Measurements from ENCODE around the gene SPCS2.
A peak's percentile ranks its signal among the peaks of the same experiment; 100 is the strongest.

SPCS2 gene

DNA sequence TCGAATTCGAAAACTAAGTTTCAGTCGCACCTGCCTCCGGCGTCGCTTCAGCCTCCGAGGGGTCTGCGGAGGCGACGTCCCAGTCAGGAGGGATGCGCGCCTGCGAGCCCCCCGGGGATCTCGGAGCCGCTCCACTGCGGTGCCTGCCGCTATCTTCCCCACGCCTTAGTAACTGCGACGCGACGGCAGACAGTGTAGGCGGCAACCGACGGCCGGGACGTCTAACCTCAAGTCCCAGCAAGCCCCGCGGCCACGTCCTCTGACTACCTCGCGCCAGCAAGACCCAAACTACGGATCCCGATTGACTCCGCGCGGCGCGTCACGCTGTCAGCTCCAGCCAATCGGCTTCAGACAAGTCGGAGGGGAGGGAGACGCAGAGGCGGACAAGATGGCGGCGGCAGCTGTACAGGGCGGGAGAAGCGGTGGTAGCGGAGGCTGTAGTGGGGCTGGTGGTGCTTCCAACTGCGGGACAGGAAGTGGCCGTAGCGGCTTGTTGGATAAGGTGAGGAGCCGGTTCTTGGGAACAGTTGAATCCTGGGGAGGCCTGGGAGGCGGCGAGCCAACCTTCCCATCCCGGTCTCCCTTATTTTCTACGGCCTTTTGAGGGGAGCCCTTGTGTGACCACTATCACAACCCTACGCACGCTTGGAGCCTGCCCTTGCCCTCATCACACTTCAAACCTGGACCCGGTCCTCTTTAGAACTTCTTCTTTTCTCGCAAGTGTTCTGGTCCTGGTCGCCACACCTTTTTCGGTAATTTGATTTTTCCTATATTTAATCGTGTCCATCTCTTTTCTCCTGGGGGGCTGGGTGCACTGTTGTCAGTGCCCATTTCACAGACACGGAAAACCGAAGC, at the start of gene SPCS2, which contains the start of gene XRRA1:
Gene SPCS2 (plus strand): TSS at position 369 of the 855 bp plus-strand sequence. CDS start 20 bp downstream, at position 389.
Gene XRRA1 (minus strand): TSS at position 194 of the 855 bp plus-strand sequence. CDS start 8,213 bp downstream, outside the sequence.
- DNase-seq (ENCODE audit: insufficient read length, low spot score), result peak; percentile 99
- FAIRE-seq, result peak; percentile 100

DNA sequence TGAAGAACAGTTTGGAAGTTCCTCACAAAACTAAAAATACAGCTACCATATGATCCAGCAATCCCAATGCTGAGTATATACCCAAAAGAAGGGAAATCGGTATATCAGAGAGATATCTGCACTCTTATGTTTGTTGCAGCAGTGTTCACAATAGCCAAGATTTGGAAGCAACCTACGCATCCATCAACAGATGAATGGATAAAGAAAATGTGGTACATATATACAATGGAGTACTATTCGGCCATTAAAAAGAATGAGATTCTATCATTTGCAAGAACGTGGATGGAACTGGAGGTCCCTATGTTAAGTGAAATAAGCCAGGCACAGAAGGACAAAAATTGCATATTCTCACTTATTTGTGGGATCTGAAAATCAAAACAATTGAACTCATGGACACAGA, 46.7 kb upstream of the SPCS2 start:
- FAIRE-seq (no peak), DNase-seq (ENCODE audit: insufficient read length, low spot score) (no peak)

DNA sequence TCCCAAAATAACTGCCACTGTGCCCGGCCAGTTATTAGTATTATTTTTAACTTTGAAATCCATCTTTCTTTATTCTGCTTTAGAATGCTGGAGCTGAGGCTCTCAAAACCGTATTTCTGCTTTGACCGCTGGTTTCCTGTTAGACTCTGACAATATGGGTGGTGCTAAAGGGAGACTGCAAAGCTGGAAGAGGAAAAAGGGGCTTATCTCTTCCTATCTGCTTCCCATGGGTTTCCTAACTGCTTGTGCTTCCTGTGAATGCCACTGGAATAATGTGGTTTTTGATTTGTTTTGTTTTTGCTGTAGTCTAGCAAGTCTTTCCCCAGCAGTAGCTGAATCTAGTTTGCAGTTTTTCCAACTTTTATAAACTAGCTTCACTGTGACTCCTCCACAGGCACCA, 43.7 kb upstream of the SPCS2 start:
- FAIRE-seq (no peak), DNase-seq (ENCODE audit: insufficient read length, low spot score) (no peak)

DNA sequence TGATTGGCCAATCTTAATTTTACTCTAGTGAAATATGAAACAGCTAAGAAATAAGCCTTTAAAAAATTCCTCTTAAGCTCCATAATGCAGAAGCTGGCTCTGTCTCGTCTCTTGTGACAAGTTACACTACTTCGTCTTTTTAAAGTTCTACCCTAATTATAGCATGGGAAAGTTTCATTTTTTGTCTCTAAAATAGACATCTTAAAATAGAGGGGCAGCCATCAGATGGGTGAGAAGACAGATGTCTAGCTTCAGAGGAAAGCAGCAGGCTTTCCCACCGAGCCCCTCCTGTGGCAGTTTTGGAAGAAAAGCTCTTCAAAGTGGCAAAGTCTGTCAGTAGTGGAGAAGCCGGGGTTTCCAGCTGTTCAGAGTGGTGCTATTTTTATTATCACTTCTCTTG, 39.7 kb upstream of the SPCS2 start:
- FAIRE-seq, result no peak
- DNase-seq (ENCODE audit: insufficient read length, low spot score), result no peak

DNA sequence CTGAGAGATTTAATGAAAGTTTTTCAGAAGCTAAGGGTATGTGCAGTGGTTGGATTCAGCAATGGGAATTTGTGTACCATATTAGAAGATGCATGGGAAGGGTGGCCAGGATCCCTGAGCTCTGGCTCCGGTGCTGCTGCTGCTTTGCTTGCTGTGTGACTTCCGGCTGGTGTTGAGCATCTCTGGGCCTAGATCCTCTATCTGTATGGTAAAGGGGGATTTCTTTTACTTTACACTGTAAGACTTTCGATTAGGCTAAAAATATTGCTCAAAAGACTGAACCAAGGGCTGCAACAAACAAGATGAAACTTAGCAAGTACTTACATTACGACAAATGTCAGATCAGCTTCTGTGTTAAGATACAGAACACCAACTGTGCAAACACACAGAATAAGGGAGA, 39.3 kb upstream of the SPCS2 start:
- FAIRE-seq (no peak), DNase-seq (ENCODE audit: insufficient read length, low spot score) (no peak)

DNA sequence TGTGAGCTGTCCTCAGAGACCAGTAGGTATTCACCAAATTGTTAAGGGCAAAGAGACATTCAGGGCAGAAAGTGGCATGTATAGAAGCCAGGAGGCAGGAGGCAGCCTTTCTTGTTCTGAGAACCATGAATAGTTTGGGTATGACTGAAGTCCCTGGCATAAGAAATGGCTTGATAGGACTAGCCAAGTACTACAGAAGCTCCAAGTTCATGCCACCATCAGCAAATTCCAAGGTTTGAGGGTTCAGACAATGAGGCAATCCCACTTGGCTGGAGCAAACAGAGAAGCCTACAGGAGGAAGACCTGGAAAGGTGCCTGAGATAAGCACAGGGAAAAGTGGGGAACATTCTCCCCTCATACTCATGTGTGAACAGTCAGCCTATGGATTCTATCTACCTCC, 25.9 kb upstream of the SPCS2 start:
- no peak for DNase-seq (ENCODE audit: insufficient read length, low spot score)
- no peak for FAIRE-seq

DNA sequence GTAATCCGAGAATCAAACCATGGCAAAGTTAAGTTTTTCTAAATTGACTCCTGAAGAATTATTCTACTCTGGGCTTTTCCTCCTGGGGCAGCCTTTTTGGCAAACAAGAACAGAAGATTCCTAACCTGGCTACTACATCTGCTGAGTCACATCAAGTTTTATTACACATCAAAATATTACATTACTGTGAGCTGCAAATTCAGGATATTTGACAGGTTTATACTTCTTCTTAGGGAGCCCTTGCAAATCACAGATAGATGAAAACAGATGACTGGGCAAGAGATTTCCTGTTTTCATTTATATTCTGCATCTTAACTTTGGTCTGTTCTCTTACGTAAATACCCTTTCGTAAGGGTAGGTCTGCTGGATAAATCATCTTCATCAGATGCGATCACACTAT, 23.8 kb upstream of the SPCS2 start:
- DNase-seq (ENCODE audit: insufficient read length, low spot score) (no peak), FAIRE-seq (no peak)

DNA sequence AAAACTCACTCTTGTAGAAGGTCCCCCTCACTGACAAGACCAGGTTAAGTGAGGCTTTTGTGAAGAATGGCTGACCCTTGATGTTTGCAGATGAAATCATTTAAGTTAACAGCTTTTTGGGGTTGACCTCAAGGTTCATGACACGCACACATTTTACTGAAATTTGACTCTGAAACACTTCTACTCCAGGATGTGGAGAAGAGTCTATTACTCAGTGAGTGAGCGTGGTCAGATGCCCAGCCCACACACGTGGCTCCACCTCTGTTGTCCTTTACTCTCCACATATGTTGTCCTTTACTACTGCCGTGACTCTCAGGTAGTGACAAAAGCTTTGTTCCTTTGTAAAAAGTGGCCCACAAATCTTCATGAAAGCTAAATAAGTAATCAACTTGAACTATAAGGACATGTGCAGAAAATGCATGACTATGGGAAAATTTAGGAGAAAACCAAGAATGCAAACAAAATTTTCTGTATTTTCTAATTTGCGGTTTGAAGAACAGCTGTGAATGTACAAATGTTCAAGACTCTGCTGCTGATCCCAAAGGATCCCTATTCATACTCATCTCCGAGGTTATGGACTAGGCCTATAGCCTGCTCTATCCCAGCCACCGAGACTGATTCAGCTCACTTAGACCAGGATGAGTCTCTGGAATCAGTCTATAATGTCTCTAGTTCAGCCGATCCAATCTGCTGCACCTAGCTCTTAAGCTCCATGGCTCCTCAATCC, 22.6 kb upstream of the SPCS2 start:
- FAIRE-seq (no peak), DNase-seq (ENCODE audit: insufficient read length, low spot score) (no peak)

DNA sequence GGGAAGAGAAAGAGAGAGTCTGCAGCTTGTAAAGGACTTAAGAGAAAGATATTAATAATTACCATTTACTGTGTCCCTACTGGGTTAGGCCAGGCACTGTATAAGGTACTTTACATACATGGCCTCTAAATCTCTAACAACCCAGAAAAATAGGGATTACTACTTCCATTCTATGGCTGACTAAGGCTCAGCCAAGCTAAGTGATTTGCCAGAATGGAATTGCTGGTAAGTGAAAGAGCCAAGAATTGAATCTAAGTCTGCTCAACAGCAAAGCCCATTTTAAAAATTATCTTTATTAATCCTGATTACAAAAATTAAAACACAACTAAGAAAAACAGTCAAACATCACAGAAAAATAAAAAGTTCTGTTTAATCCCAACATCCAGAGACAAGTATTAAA, 21.6 kb upstream of the SPCS2 start:
- FAIRE-seq (no peak), DNase-seq (ENCODE audit: insufficient read length, low spot score) (no peak)

DNA sequence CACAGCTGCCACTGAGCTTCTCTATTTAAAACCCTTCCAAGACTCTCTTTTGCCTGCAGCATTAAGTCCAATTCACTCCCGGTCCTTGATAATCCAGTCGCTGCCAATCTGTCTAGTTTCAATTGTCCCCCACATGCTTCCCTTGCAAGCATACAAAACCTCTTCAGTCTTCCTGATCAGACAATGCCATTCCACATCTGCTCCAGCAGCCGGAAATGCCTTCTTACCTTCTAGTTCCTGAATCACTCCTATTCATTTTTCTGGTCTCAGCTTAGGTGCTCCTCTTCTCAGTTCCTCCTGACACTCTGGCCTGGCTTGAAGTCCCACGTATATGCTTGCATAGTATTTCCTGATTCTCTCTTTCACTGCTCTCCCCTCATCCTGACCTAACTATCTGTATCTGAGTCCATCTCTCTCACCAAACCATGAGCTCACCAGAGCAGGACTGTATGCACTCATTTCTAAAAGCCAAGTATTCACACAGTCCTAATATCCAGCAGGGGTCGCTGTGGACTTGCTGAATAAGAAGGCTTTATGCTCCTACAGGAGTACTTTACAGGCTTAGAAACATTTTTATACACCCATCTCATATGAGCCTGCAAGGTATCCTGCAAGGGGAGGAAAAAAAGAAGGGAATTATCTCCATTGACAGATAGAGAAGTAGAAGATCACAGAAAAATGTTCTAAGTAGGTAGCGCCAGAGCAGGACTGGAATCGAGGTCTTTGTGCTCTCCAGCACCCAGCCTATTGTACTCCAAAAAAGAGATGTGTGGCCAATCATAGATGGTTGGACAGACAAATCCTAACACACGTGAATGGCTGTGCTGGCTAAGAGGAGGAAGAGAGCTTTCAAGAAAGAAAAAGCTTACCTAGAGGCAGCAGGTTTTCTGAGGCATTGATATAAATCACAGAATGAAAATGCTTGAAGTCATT, 19.4 kb upstream of the SPCS2 start:
- FAIRE-seq (no peak), DNase-seq (ENCODE audit: insufficient read length, low spot score) (peak; percentile 65)

DNA sequence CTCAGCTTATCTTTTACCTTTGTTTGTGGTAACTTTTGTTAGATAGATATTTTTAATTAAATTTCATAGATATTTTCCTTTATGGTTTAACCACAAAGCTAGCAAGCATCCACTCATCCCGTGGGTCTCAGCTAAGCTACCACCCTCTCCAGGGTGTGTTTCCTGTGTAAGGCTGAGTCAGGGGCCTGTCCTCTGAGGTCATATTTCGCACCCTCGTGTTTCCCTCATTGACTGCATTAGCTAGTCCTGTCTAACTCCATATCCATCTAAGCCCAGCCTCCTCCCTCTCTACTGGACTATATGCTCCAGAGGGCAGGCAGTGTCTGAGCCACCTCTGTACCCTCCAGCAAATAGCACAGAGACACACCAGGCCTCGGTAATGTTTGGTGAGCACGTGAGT, 16.9 kb upstream of the SPCS2 start:
- no peak for FAIRE-seq
- DNase-seq (ENCODE audit: insufficient read length, low spot score), result no peak

DNA sequence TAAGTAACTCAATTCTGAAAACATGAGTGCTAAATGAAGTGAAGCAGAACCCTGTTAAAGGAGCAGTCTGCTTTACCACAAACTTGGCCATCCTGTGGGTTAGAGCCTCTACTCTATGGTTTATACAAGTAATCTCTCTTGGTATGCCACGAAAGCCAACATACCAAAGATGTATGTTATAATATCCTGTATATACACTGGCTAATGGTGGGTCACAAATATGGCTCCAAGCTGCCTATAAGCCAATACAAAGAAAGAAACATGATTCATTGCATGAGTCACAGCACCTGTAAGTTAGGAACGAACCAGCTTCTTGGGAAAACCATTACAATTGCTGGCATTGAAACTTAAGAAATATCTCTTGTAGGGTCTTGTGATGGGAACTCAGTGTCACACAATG, 16.3 kb upstream of the SPCS2 start:
- no peak for DNase-seq (ENCODE audit: insufficient read length, low spot score)
- FAIRE-seq, result no peak

DNA sequence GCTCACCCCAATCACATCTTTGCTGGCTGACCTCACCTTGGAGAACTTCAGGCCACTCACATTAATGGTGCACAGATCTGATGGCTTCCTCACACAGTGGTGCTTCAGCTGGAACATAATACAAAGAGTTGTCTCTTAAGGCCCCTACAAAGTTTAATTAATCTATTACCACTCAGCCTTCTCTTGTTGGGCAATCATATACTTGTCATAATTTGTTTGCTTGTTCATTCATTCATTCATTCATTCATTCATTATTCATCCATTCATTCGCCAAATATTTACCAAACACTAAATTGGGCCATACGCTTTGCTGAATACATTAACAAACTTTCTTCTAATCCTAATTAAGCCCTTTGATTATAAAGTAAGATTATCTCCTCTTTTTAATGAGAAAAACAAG, 15.3 kb upstream of the SPCS2 start:
- FAIRE-seq (no peak), DNase-seq (ENCODE audit: insufficient read length, low spot score) (no peak)

DNA sequence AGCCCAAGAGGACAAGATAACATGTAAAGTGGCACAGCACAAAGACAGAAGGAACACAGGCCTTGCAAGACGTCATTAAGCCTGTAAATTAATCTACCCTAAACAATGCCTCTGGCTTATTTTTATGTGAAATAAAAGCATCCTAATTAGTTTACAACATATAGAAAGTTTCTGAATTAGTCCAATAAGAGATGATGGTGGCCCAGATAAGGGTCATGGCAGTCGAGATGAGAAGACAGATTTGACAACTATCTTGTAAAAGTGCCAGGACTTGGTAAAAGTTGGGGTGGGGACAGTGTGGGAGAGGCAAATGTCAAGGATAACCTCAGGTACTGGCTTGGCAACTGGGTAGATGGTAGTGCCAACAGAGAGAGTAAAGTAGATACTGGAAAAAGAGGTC, 13.8 kb upstream of the SPCS2 start:
- DNase-seq (ENCODE audit: insufficient read length, low spot score) (no peak), FAIRE-seq (no peak)

DNA sequence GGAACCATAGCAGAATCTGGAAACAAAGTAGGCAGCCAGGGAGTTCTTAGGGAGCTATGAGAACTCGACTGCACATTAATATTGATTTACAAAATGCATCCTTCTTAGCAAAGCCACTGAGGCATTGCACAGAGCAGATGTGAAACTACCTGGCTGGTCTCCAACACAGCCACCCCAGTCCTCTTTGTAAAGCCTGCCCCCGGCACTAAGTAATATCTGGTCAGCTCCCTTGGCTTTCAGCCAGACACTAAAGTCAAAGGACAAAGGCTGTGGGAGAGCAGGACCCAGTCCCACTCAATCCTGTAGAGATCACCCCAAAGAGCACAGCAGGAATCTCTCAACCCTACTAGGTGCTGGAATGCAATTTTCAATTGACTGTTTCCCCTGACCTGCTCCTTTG, 13.0 kb upstream of the SPCS2 start:
- DNase-seq (ENCODE audit: insufficient read length, low spot score), result no peak
- FAIRE-seq, result no peak

DNA sequence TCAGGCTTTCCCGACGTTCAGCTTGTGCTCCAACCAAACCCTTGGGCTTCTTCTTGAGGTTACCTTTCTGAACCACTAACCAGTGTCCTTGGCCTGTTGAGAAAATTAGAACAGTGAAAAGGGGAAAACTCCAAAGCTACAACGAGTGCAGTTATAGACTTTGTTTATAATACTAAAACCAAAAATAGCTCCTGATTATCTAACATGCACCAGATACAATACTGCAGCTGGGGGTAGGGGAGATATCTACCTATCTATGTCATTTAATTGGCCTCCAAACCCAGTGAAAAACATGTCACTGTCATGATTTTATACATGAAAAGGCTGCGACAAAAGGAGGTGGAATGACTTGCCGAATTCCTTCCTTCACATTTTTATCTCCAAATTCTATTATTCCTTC, 12.1 kb upstream of the SPCS2 start:
- FAIRE-seq, result no peak
- no peak for DNase-seq (ENCODE audit: insufficient read length, low spot score)

DNA sequence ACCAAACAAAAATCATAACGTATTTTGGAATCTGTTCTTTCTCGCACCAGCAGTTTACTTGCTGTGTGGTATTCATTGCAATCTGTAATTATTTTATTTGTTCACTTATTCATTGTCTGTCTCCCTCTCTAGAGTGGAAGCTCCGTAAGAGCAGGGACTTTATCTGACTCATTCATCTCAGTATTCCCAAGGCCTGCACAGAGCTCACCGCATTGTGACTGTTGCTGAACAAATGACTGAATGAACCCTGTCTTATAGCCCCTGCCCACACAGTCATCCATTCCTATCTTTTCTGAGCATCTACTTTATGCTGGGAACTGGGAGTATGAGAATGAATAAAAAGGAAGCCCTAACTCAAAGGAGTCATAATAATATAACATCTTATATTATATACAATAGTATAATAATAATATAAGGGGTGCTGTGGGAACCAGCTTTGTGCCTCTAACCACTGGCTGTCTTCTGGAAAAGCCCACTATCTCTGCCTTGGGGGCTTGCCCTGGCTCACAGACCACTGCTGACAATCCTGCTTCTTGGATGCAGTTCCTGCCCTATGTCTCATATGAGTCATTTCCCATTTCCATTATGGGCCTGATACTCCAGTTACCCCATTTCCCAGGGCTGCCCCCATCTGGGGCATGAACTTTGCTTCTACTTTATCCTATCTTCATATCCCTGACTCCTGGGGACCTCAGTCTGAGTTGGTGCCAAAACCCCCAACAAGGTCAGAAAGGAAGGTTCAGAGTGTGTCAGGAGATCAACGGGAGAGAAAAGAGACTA, 11.2 kb upstream of the SPCS2 start:
- FAIRE-seq (no peak), DNase-seq (ENCODE audit: insufficient read length, low spot score) (no peak)

DNA sequence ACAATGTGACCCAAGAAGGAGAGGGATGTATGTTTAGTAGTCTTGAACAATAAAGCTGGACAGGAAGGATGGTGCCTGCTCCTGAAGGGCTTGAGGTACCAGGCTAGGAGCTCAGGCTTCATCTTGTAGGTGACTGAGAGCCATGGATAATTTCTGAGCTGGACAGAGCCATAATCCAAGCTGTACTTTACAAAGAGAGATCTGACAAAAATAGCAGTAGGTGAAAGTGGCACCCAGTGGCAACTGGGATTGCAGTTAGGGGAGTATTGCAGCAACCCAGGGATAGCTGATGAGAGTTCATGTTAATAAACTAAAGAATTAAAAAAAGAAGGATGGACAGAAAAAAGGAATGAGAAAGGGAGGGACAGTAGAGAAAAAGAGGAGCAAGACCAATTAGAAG, 7.6 kb upstream of the SPCS2 start:
- no peak for FAIRE-seq
- no peak for DNase-seq (ENCODE audit: insufficient read length, low spot score)

DNA sequence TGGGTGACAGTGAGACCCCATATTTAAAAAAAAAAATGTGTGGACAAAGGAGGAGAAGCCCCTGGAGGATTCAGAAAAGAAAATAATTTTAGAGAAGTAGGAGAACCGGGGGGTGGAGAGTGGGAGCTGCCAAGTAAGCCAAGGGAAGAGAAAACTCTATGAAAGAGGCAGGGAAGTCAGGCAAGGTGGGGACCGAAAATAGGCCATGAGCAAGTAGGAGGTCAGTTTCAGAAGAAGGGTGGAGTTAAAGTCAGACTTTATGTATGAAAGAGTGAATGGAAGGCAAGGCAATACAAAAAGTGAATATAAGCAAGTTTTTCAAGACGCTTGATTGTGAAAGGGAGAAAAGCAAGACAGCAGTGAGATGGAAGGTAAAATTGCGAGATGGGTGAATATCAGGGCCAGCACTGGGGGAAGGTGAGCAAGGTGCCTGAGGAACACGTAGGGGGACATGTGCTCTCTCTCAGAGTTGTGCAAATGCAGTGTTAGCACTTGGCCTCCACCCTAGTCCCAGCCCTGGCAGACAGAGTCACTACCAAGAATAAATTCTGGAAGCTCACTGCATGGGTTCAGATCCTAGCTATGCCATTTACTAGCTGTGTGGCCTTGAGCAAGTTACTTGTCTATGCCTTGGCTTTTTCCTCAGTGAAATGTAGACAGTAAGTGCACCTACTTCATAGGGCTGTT, 6.8 kb upstream of the SPCS2 start:
- DNase-seq (ENCODE audit: insufficient read length, low spot score), result no peak
- peak; percentile 9 for FAIRE-seq

DNA sequence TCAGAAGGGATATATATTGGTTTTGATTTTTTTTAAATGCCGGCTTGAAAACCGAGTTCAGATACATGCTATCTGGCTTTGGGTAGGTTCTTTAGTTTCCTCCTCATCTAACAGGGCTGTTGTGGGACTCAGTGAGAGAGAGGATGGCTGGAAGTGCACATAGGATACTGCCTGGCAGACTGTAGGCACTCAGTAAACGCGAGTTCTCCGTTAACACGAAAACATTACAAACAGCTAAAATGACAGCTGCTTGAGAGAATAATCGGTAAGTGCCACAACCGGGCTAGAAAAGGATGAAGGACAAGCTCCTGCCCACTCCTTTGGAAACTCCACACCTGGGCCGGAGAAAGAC, 544 bp upstream of the SPCS2 start:
- no peak for DNase-seq (ENCODE audit: insufficient read length, low spot score)
- FAIRE-seq, result no peak
